KMS-11 (cell line): ENCODE measurements around the gene SYTL1.

Experiments used
- H2AFZ ChIP-seq: fragments of 200-600 bp; sonication (generic); 2 replicates; pipeline ENCODE4 v1.6.1; 2016; ENCODE audit warnings: antibody characterized with exemption, mixed run types, low read depth
- H3K27ac ChIP-seq: fragments of 200-600 bp; sonication (generic); 2 replicates; pipeline ENCODE4 v1.6.1; 2016; ENCODE audit warnings: mild to moderate bottlenecking, mixed run types
- H3K27me3 ChIP-seq: fragments of 200-600 bp; sonication (generic); 2 replicates; pipeline ENCODE4 v1.6.1; 2017; ENCODE audit warnings: mild to moderate bottlenecking, low read depth, mixed run types, moderate library complexity; ENCODE audit not compliant: insufficient read depth
- H3K36me3 ChIP-seq: fragments of 200-600 bp; sonication (generic); 2 replicates; pipeline ENCODE4 v1.6.1; 2017; ENCODE audit warnings: mild to moderate bottlenecking, mixed run types; ENCODE audit not compliant: insufficient read depth
- H3K4me1 ChIP-seq: fragments of 200-600 bp; sonication (generic); 2 replicates; pipeline ENCODE4 v1.6.1; 2016; ENCODE audit warnings: mild to moderate bottlenecking, low read depth, mixed run types; ENCODE audit not compliant: poor library complexity, severe bottlenecking
- H3K4me2 ChIP-seq: fragments of 200-600 bp; sonication (generic); 2 replicates; pipeline ENCODE4 v1.7.0; 2016; ENCODE audit warnings: mild to moderate bottlenecking, mixed run types
- H3K4me3 ChIP-seq: fragments of 200-600 bp; sonication (generic); IDR thresholded peaks from 2 replicates; pipeline ENCODE4 v1.6.1; 2017; ENCODE audit warnings: low read depth, low read length, mixed read lengths; ENCODE audit not compliant: insufficient read depth
- H3K79me2 ChIP-seq: fragments of 200-600 bp; sonication (generic); 2 replicates; pipeline ENCODE4 v1.6.1; 2016; ENCODE audit warnings: low read depth, mixed run types; ENCODE audit not compliant: insufficient read depth
- H3K9ac ChIP-seq: fragments of 200-600 bp; sonication (generic); 2 replicates; pipeline ENCODE4 v1.6.1; 2016; ENCODE audit warnings: mild to moderate bottlenecking, mixed run types
- H4K20me1 ChIP-seq: fragments of 200-600 bp; sonication (generic); 2 replicates; pipeline ENCODE4 v1.6.1; 2016; ENCODE audit warnings: mild to moderate bottlenecking, mixed run types; ENCODE audit not compliant: insufficient read depth
- CTCF ChIP-seq: fragments of 200-600 bp; sonication (generic); conservative IDR thresholded peaks from 2 replicates; pipeline ENCODE4 v1.6.1; 2017; ENCODE audit warnings: low read depth, mild to moderate bottlenecking, antibody characterized with exemption, low read length, moderate library complexity, mixed read lengths

The SYTL1 gene

GRCh38 chr1:27360159-27361043 lies 18.6 kb downstream of the SYTL1 start:
- no peaks in the 10 kb centered on the region for H3K36me3 ChIP-seq
- no peak overlapping the region for H2AFZ ChIP-seq

DNA sequence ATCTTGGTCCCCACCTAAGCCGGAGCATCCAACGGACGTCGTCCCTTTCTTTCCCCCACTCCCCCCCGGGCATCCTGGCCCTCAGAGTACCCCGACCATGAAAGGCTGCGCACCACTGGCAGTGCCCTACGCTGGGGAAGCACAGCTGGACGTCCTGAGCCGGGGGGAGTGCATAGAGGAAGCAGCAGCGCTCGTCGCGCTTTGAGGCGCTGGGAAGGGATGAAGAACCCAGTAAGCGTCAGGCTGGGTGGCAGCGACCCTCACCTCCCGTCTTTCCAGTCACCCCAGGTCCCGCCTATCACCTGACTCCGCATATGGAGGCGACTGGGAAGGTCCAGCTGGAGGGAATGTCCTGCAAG lies 19.2 kb downstream of the SYTL1 start:
- no peaks in the 10 kb centered on the region for H3K27me3 ChIP-seq
- H2AFZ ChIP-seq: no peak overlapping the region
- H3K9ac ChIP-seq: no peak overlapping the region
- no peak overlapping the region for H3K4me3 ChIP-seq
- peaks cover 12% of the 10 kb centered on the region for H3K4me1 ChIP-seq
- no peak for TF ChIP-seq CTCF
- no peak overlapping the region for H3K4me2 ChIP-seq
- no peak overlapping the region for H3K27ac ChIP-seq
- H3K79me2 ChIP-seq: no peaks in the 10 kb centered on the region
- no peaks in the 10 kb centered on the region for H4K20me1 ChIP-seq
- no peaks in the 10 kb centered on the region for H3K36me3 ChIP-seq

More at GRCh38 chr1:27360159-27361043, 18.6 kb downstream of the SYTL1 start:
- Histone ChIP-seq H3K79me2 (no peaks in the 10 kb centered on the region), H3K4me3 (no peak overlapping the region), H3K27me3 (no peaks in the 10 kb centered on the region), H3K4me1 (peaks cover 12% of the 10 kb centered on the region), H3K4me2 (no peak overlapping the region), H4K20me1 (no peaks in the 10 kb centered on the region), H3K27ac (no peak overlapping the region), H3K9ac (no peak overlapping the region)
- no peak for TF ChIP-seq CTCF

DNA sequence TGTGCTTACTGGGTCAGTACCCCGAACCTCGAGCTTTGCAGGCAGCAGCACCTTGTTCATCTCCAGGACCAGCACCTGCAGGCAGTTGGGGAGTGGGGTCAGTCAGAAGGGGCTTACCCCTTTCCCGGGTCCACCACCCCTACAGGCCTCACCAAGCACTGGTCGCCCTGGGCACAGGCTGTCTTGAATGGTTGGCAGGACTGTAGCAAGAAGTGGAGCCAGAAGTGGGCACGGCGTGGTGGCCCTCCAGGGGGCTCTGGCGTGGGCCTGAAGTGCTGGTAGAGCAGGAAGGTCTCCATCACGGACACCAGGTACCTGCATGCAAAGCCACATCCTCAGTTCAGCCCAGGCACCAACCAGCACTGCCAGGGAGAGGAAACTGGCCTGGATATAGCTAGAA lies 19.7 kb downstream of the SYTL1 start:
- no peaks in the 10 kb centered on the region for H4K20me1 ChIP-seq
- H3K36me3 ChIP-seq: no peaks in the 10 kb centered on the region
- H3K4me2 ChIP-seq: no peak overlapping the region
- no peaks in the 10 kb centered on the region for H3K79me2 ChIP-seq
- H2AFZ ChIP-seq: no peak overlapping the region
- no peak overlapping the region for H3K27ac ChIP-seq
- H3K9ac ChIP-seq: no peak overlapping the region
- no peak overlapping the region for H3K4me3 ChIP-seq
- no peaks in the 10 kb centered on the region for H3K27me3 ChIP-seq
- TF ChIP-seq CTCF: no peak
- peaks cover 12% of the 10 kb centered on the region for H3K4me1 ChIP-seq

DNA sequence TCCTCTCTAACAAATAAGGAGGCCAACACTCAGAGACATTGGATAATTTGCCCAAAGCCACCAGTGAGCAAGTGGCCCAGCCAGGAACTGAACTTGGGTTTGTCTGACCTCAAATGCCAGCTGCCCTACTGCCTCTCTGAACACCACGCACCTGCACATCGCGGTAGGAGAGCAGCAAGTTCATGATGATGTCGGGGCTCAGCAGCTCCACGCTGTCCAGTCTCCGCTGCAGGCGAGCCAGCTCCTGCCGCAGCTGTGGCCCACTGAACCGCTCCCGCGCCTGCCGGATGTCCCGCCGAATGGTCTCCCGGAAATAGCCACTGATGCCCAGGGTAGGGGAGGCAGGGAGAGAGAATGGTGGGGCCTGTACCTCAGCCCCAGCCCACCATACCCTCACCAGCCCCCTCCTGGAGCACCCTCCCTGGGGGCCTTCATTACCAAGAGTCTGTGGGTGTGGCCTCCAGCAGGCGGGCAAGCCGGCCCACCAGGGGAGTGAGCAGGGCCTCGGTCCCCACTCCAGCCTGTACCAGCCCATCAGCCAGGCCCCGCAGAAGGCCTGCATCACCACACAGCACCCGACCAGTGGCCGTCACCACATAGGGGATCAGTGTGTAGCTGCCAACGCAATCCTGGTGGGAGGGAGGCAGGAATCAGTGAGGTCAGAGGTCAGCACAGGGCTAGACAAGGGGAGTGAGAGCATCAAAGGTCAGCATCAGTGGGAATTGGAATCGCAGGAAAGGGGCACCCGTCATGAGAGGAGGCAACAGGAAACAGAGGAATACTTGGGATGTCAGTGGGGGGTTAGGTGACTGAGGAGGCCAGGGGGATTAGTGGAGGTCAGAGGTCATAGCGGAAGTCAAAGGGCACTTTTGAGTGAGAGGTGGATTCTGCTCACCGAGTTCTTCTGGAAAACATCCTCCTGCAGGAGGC lies 22.2 kb downstream of the SYTL1 start:
- Histone ChIP-seq H3K4me3 (no peak overlapping the region), H3K79me2 (no peaks in the 10 kb centered on the region), H3K27me3 (no peaks in the 10 kb centered on the region), H3K27ac (no peak overlapping the region), H3K36me3 (no peaks in the 10 kb centered on the region), H3K4me1 (peaks cover 17% of the 10 kb centered on the region), H4K20me1 (no peaks in the 10 kb centered on the region), H3K4me2 (no peak overlapping the region), H2AFZ (no peak overlapping the region), H3K9ac (no peak overlapping the region)
- no peak for TF ChIP-seq CTCF
